ENCODE results near the gene HOXC12.

HOXC12 gene

GRCh38 chr12:53985692-53985993, 30.9 kb downstream of the HOXC12 start:
- DNase-seq = no peak

DNA sequence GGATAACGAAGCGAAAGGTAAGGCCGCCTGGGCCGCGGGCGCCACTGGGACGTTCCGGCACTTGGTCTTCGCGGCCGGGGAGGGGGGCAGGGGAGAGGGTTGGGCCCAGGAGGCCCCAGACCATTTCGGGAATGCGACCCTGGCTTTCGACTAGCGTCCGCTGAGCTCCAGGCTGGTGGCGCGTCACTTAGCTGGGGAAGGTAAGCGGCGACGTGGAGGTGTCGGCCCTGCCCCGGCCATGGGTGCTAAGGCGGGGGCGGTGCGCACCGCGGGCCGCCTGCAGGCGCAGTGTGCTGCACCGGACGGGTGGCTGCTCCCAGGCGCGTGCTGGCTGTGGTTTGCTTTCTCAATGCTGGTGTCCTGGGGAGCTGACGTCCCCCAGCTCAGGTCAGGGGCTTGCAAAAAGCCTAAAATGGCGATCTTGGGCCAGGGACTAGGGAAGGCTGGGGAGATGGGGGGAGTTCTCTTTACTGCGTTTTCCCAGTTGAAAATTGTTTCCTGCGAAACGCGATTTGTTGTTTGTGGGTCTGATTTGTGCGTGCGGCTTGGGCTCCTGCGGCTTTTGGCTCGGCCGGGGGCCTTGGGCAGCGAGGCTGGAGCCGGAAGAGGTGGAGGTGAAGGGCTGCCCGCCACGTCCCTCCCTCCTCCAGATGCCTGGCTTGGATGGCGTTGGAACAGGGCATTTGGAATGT, 31.4 kb downstream of the HOXC12 start:
- DNase-seq = peak; percentile 25

- DNase-seq = no peak
Observed at GRCh38 chr12:53986686-53987483, 32.2 kb downstream of the HOXC12 start.

- no peak for DNase-seq
Observed at GRCh38 chr12:53987787-53988230, 33.1 kb downstream of the HOXC12 start.

DNA sequence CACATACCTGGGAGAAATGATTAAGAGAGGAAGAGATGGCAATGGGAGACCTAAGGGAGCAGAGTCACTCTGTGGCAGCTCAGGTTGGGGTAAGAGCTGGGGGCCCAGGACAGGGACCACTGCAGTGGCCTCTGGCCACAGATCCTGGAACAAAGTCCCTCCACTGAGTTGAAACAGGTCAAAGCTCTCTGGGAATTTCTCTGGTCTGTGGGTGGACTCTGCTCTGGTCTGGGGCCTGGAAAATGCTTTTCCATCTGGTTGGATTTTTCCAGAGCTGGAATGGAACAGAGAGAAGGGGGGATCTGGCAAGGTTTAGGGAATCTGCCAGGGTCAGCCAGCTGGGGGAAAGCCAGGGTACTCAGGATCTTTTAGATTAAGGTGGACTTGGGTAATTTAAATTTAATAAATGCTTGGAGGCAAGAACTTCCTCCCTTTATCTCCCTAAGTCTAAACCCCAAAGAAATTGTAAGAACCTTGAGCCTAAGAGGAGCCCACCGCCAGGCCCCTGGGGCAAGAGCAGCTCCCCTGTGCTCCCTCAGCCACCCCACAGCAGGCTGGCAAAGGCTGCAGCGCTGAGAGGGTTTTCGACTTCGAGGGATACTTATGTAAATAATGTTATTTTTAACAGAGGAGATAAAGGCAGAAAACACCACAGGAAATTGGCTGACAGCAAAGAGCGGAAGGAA, 34.0 kb downstream of the HOXC12 start:
- DNase-seq = no peak

DNA sequence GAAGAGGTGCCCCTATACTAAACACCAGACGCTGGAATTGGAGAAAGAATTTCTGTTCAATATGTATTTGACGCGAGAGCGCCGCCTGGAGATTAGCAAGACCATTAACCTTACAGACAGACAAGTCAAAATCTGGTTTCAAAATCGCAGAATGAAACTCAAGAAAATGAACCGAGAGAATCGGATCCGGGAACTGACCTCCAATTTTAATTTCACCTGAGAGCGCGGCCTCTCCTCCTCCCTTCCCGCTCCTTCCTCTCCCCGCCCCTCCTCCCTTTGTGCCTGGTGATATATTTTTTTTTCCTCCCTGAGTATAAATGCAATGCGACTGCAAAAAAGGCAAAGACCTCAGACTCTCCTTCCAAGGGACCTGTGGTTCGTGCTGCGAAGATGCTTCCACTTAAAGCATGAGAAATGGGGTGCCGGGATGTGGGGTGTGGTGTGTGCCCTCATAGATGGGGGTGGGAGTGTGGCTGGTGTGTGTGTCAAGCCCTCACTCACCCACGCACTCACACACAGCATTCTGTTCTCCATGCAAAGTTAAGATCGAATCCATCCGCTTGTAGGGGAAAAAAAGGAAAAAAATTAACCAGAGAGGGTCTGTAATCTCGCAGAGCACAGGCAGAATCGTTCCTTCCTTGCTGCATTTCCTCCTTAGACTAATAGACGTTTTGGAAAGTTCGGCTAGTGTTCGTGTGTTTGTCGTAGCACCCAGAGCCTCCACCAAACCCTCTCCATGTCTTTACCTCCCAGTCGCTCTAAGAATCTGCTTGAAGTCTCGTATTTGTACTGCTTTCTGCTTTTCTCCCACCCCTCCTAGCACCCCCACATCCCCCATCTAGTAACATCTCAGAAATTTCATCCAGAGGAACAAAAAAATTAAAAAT, 34.8 kb downstream of the HOXC12 start:
- DNase-seq = peak; percentile 58

DNA sequence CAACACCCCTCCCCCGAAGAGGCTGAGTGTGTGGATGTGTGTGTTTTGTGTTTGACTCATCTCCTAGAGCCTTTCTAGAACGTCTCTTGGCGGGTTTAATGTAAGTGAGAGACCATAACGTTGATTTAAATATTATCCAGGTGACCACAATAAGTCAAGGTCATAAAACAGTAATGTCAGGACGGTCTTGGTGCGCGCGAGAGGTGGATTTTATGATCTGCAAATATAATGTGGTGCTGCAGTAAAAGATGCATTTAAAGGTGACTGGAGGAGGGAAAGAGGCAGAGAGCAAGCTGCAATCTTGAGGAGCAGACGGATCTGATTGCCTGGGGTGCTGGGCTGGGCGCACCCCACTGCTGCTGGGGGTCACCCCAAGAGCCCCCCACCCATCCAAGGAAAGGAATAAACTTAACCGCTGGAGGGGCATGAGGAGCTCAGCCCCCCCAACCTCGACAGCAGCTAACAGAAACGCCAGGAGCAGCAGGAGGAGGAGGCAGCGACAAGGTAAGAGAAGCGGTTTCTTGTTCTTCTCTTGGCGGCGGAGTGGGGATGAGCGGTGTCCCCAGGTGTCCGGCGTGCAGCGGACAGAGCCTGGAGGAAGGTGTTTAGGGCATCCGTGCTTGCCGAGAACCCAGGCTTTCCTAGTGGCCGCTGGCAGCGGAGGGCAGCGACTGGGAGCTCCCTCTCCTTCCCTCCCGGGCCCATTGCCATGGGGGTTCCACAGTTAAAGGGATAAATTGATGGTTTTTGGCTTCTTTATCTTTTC, 35.8 kb downstream of the HOXC12 start:
- no peak for DNase-seq

DNA sequence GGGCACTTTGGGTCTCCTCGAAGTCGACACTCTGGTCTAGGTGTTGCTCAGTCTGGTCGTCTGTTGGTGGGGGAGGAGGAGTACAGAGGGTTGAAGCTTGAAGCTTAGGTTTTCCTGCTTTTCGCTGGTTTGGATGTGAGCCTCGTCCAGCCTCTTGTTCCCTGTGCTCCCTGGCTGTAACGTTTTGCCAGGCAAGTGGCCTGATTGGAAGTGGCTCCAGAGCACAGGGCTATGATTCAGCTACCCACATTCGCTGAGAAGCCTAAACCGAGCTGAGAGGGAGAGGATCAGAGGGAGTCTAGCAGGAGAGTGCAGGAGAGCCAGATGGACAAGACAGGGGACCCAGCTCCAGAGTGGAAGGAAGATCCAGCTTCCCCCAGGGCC, 36.4 kb downstream of the HOXC12 start:
- DNase-seq = no peak

- DNase-seq = no peak
Observed at GRCh38 chr12:53992377-53992889, 37.7 kb downstream of the HOXC12 start.

DNA sequence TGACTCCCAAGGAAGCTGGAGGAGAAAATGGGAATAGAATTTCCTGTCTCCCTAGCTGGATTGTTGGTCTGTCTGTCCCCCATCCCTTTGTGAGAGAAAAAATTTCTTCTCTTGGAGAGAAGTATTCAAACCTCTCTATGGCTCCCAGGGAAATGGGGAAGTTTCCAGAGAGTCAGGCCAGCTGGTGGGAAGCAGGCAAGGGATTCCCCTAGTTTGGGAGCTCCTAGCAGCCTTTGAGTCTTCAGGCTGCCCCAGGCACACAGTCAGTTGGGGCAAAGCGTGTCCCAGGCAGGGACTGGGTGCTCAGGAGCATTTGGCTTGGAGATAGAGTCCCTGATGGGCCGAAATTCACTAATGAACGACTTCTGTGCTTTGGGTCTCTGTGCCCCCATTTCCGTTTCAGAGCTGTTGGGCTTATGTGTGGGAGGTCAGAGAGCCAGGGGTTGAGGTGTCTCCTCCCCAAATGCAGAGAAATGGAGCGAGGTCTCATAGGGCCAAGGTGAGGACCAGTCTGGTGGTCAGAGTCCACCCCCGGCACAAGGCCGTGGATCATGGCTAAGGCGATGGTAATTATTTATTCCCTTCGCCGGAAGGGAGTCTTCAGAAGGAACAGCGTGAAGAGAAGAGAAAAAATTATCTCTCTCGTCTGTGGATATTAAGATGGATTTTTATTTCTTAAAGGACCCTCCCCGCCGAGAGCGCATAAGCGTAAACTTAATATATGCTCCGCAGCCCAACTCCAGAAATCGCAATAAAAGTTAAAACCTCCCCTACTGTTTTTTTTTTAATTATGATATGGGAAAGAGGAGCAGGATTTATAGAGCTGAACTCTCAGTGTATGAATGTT, 38.7 kb downstream of the HOXC12 start:
- DNase-seq = no peak

DNA sequence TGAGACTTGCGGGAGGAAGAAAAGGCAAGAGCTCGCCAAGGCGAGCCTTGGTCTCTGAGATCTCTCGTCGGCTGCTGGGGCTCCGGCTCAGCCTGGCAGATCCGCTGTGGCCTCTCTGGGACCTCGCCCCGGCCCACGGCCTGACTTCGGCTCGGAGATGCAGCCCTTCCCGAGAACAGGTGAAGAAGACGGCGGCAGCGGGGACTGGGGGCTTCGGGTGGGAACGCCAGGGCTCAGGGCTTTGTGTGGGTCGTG, 39.2 kb downstream of the HOXC12 start:
- DNase-seq = no peak

GRCh38 chr12:53994264-53995001, 39.7 kb downstream of the HOXC12 start:
- DNase-seq = no peak

- DNase-seq = no peak
Observed at GRCh38 chr12:53995002-53995377, 40.3 kb downstream of the HOXC12 start.

DNA sequence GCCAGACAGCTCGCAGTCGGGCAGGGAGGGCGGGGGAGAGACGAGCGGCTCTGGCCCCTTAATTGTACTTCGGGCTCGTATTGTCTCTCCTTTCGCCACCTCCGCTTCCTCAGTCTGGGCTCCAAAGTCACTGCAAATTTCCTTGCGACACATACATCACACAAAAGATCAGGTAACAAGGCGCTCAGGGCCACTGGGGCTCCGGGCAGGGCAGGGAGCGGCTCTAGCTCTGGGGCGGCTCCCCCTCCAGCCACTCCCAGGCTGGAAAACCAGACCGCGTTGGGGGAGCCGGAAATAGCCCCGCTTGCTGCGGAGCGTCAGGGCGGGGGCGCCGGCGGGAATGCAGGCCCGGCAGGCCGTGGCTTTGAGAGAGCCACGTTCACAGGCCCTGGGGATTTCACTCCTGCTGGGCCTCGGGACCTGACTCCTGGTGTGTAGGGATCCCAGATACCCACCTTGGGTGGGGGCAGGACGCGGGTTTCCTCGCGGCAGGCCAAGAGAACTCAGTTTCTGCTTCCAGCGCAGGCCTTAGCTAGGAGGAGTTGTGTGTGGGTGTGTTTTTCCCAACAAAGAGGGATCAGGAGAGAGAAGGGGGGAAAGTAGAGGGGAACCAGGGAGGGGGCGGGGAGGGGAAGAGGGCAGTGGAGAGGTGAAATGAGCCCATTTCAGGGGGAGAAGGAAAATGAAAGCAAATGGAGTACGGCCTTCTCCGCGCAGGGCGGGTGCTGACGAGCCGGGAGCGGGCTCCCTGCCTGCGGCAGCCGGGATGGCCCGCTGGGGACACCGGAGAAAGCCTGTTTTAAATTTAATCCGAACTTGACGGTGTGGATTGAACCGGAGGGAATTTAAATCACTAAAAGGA, 40.9 kb downstream of the HOXC12 start:
- no peak for DNase-seq

GRCh38 chr12:53996240-53997203, 41.8 kb downstream of the HOXC12 start:
- no peak for DNase-seq

- DNase-seq = no peak
Observed at GRCh38 chr12:53997204-53998109, 42.8 kb downstream of the HOXC12 start.
